Measurements from ENCODE around the gene NFU1.
A peak's percentile ranks its signal among the peaks of the same experiment; 100 is the strongest.

The NFU1 gene

DNA sequence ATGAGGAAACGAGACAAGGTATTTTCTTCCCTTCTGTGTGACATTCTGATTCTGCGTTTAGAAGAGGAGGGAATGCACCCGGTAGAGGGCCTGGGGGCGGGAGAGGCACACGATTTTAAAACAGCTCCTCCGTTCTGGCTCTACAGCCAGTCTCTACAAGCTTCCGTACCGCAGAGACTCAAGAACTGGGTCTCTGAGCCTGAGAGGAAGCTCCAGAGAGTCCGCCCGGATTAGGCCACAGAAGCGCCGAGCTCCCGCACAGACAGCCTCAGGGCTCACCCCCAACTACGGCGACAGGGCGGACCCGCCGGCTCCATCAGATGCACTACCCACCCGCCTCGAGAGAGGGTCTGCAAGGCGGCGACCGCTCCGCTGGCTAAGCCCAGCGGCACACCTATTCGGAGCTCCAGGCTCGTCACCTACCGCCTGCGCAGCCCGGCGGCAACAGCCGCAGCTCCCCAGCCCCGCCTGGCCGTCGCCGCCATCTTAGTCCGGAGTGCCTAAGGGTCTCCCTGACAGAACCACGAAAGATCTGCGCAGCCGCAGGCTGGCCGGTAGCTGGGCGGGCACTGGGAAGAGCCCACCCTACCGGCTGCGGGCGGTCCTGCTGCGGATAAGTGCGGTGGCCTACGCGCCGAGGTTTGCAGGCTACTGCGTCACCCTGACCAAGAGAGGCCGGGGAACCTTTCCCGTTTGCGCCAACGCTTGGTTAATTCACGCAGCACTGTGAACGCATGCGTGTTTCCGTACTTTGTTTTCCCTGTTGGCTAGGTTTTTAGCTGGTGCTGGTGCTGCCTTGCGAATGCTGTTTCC, at the start of gene NFU1:
Gene NFU1 (minus strand): TSS at position 498 of the 813 bp plus-strand sequence. CDS start 13 bp downstream, at position 485.
- DNase-seq, result peak; percentile 84

DNA sequence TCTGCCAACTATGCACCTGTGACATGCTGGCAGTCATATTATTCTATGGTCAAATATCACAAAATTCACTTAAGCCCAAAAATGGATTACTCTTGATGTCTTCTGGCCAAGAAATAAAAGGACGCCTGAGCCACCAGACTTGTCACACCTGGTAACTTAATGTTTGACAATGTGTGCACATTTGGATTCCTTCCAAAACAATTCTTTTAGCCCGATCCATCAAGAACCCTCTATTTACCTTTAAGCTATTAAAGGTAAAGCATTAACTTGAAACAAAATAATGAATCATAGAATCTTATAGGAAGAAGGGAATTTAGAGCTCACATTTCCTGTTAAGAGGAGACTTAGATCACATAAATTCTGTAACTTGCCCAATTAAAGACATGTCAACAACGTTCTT, 46.5 kb upstream of the NFU1 start:
- DNase-seq, result peak; percentile 37

DNA sequence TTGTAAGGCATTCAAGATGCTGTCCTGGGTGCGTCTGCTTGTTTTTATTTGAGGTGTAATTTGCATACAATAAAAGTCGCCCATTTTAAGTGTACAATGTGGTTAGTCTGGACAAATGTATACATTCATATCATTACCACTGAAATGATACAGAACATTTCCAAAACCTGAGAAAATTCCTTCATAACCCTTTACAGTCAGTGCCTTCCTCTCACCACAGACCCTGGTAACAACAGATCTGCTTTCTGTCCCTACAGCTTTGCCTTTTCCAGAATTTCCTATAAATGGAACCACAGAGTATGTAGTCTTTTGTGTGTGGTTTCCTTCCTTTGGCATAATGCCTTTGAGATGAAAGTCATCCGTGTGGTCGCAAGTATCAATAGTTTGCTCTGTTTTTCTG, 45.8 kb upstream of the NFU1 start:
- no peak for DNase-seq

DNA sequence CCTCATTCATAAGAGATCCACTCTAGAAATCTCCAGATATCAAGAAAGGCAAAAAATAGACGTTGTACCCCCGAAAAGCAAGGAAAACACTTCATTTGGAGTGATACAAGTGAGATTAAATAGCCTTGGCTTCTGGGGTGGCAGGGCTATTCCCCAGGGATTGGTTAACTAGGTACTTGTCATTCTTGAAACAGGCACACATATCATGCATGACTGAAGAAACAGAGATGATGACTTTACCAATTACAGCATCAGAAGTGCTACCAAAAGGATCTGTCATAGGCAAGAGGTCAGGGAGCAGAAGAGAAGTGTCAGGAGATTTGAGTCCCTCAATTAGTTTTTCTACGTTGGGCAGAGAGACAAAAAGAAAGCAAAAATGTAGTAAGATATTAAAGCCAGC, 45.2 kb upstream of the NFU1 start:
- no peak for DNase-seq

DNA sequence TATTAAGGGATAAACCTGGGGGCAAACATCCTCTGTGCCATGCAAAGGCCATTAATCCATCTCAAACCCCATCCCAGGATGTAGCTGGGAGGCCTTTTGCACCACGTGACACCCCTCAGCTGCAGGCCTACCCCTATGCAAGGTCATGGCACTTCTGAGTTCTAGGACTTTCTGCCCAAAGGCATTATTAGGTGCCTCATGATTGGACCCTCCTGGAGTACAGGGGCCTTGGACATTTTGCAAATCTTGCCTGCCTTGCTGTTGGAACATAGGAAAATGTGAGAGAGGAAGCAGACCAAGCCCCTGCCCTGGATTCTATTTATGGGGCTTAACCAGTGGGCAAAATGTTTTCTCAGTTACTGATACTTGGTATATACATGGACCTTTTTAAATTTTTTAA, 44.2 kb upstream of the NFU1 start:
- DNase-seq, result no peak

DNA sequence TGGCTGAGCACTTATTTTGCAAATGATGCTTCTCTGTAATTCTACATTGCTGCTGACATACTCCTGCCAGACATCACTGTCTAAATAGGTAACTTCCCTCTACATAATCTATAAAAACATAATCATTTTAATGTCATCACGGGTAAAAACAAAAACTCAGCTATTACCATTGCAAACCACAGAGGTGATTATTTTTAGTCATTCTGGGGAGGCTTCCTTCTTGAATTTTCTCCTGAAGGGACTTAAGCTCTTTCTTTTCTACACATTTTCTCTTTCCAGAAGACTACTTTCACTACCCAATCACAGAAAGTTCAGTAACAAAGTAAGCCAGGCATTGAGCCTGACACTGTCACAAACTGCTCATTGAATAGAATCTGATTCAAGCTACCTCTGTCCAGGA, 40.4 kb upstream of the NFU1 start:
- no peak for DNase-seq

DNA sequence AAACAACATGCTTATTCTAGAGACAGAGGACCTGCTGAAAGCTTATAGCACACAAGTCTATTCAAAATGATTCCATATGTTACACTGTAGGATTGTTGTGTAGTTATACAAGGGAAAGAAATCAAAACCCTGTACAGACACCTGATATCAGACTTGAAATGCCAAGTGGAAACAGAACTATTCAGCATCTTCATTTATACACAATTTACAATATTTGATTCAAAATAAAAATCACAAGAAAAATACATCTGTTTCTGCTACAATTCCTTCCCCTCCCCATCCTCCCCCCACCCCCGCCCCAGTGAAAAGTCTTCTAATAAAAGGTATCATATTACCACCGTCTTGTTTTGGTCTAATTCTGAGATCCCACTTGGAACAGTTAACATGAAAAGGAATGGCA, 37.5 kb upstream of the NFU1 start:
- no peak for DNase-seq

DNA sequence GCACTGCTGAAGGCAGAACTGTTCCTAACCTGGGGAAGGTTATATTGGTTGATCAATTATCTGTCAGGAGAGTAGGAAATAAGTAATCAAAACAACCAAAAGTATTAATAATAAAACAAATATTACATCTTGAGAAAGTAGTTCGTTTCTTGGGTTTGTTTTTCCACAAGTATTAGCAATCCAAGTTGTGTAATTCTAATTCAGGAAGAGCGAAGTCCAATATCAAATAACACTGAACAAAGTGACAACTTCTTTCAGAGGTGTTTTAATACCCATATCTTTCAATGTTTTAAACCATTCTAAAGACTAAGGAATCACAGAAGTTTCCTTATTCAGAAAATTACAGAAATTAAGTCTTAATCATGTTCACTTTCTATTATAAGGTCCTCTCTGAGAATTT, 34.6 kb upstream of the NFU1 start:
- no peak for DNase-seq

DNA sequence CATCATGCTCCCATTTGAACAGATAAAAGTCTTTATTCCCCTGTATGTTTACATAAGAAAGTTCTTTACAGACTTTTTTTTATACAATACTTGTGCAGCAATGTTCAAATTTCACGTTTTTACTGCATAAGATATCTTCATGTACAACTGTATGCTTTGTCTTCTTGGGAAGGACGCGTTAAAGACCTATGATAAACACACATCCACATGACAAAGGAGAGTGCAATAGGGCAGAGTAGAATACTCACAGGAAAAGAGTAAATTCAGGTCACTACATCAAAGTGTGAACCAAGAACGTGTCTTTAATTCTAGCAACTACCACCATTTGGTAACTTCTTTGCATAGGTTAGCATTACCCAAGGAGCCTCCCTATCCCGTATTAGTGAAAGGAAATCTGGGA, 33.7 kb upstream of the NFU1 start:
- DNase-seq, result no peak

DNA sequence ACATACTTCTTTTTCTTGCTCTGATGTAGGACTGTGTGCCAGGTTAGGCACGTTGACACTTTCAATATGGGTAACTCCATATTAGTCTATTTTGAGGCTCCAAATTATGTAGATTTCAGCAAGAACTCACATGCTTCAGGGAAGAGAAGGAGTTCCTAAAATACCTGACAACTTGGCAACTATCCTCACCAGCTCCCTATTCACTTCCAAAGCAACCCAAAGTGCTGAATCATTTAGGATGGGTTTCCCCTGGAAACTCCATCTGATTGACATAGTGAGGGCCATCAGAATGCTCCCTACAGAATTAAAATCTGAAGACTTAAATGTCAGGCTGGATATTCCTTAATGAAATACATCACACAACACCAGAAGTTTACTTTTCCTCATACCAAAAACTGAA, 32.5 kb upstream of the NFU1 start:
- no peak for DNase-seq

DNA sequence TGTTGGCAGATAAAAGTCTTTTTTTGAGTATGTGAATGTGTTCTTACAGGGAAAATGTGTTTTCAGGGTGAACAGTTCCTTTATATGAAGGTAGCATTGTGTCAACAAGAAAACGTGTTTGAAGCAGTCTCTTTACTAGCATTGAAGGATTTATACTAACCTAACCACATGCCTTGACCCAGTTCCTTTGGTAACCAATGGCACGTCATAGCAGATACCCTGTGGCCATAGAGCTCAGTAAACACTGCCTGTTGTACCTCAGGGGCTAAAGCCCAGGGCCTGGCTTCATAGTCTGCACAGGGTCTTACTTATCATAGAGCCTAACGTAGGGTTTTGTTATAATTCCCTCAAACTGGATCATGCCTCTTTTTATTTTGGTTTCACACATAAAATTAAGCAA, 32.1 kb upstream of the NFU1 start:
- DNase-seq, result no peak

DNA sequence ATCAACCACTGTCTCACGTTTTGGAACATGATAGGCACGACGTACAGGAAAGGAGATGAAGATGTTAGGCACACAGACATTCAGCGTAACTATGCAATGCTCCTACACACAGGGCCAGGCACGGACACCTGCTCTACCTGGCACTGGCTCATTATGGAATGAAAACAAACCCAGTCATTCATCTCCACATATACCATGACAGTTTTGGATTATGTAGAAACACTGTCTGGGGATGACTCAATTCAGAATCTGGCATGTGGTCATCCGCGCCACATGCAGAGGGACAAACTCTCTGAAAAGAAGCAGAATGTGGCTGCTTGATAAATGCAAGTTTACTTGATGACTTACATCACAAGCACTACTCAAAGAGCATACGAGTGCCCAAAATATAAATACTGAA, 29.5 kb upstream of the NFU1 start:
- DNase-seq, result no peak

DNA sequence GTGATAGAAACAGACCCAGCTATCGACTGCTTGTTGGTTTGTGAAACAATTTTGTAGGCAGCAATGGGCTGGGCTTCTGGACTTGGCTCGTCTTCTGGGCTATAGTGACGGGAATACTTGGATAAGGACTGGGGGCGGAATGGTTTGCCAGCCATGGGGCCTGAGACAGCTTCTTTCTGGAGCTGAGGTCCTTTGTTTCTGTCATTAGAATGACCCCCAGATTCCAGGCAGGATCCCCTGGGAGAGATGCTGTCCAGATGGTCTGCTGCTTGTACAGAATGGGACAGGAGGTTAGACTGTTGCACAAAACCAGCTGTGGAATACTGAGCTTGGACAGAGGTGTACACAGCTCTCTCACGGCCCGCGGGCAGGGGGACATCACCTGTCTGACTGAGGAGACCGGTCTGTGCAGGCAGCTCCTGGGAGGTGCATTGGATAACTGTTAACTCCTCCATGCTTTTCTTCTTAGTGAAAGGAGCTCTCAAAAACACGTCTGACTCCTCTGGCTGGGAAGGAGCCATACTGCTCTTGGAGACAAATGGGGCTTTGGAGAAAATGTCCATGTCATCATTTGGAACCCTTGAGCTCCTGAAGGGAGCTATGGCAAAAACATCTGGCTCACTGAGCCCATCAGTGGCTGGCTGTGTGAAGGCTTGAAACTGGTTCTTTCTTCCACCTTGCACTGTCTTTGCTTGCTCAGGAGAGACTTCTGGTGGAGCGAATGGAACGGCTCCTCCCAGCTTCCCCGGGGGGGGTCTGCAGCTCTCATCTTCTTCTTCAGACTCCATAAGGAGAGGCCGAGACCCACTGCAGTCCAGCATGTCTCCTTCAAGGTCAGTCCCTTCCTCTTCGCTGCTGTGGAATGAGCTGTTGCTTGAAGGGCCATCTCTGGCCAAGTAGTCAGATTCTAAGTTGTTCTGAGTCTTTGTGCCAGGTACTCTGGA, 28.6 kb upstream of the NFU1 start:
- no peak for DNase-seq

DNA sequence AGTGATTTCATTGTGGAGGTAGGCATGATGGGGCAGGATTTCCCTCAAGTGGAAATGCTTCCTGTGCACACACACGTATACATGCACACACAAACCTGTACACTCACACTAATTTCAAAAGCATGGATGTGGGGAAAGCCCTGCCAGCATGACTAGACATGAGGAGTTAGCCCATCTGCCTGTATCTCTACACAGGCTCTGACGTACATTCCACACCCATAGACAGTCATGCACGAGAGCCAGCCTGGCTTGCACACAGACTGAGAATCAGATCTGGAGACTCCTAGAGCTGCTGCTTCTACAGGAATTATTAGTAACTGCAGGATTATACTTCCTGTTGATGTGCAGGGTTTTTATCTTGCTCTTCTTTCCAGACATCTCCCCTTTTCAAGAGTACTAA, 27.3 kb upstream of the NFU1 start:
- DNase-seq, result no peak

DNA sequence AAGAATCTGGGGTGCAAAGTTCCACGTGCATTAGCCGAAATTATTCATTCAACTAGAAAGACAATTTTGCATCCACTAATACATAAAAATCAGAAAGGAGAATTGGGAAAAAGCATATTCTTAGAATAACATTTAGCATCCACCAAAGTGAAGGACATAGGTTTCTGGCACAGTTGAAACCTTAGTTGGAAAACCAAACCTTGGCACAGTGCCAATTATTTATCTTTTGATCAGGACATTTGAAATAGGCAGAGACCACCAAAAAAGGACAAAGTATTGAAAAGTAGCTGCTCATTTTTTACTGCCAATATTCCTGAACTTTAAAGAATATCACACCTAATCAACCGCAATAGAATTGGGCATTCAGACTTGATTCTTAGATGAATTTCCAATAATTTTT, 25.5 kb upstream of the NFU1 start:
- DNase-seq, result no peak

DNA sequence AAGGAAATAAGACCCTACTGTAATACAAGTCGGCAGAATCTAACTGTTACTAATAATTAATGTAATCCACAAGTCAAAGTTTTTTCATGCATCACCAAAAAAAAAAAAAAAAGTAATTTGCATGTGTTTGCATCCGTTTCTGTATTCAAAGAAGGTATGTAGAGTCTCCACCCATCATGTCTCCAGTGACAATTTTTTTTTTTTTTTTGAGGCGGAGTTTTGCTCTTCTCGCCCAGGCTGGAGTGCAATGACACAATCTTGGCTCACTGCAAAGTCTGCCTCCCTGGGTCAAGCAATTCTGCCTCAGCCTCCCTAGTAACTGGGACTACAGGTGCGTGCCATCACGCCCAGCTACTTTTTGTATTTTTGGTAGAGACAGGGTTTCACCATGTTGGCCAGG, 24.2 kb upstream of the NFU1 start:
- no peak for DNase-seq

DNA sequence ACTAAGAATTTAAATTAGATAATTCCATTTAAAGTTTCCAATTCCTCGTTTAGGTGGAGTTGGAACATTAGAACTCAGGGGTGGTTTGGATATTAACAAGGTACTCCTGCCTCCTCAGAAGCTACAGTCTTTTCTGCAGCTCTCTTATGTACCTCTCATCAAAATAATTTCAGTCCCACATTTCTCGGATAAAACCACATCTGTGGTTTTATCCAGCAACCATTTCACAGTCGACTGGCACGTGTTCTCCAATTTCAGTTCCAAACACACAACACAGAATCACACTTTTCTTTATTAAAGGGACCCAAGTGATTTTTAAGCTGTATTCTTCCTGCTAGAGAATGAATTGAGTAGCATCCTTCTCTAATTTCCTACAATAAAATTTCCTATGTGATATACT, 22.7 kb upstream of the NFU1 start:
- DNase-seq, result no peak

DNA sequence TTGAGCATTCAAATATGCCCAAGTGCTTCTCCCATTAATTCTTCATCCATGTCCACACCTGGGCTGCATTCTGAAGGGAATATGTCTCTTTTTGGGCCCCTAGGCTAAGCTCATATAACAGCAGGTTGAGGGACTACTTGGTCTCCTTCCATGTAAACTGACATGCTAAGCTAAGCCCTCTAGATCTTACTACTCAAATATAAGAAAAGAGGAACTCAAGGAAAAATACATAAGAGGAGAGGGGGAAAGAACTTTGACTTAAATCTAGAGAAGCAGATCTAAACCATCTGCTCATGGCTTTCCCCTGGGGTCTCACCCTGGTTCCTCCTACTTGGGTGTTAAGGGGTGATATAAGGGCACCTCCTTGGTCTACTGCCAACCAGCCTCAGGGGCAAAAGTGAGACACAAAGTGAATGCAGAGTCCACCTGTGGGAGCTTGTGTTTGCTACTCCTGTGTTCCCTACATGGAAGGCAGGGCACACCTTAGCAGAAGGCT, 19.8 kb upstream of the NFU1 start:
- DNase-seq, result no peak

DNA sequence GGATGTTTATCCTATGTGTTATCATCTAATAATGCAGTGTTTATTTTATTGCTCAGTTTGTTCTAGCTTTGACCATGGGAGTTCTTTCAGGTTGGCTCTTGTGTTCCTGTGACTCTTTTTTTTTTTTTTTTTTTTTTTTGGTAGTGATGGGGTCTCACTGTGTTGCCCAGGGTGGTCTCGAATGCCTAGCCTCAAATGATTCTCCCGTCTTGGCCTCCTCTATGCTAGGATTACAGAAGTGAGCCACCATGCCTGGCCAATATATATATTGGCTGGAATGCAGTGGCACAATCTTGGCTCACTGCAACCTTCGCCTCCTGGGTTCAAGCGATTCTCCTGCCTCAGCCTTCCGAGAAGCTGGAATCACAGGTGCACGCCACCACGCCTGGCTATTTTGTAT, 18.9 kb upstream of the NFU1 start:
- DNase-seq, result no peak

DNA sequence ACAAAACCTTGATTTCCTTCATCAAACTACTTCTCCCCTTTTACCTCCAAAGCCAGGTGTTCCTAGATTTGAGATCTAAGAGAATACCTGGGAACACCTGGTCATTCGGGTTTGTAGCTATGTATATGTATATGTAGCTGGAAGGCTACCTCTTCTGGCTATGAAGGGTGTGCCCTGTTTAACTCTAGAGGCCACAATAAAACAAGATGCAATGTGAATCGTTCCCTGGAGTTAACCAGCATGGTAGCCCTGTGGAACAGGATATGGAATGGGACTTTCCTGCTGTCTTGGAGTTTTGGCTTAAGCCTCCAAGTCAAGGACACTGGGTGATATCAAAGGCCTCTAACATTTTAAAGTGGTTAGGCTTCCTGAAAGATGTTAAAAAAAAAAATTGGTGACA, 17.7 kb upstream of the NFU1 start:
- DNase-seq, result no peak

DNA sequence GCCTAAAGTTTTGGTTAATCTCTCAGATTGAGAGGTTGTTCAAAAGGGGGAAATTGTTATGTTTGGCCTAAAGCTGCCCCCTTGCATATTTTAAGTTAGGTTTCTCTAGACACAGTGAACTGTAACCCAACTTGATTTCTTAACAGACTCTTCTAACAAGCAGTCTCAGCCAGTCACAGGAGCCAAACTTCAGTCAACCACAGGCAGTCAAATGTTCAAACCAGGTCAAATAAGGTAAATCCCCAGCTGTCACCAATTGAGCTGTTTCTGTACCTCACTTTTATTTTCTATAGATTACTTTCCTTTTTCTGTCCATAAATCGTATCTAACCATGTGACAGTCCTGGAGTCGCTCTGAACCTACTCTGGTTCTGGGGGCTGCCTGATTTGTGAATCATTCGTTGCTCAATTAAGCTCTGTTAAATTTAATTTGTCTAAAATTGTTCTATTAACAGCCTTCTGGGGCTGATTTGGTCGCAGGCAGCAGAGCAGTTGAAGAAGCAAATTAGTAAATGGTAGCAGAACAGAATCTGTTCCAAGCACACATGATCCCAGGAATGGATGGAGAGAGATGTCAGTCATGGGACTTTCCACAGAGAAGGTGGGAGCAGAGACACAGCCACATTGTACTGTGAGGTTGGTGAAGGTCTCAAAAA, 16.4 kb upstream of the NFU1 start:
- no peak for DNase-seq

DNA sequence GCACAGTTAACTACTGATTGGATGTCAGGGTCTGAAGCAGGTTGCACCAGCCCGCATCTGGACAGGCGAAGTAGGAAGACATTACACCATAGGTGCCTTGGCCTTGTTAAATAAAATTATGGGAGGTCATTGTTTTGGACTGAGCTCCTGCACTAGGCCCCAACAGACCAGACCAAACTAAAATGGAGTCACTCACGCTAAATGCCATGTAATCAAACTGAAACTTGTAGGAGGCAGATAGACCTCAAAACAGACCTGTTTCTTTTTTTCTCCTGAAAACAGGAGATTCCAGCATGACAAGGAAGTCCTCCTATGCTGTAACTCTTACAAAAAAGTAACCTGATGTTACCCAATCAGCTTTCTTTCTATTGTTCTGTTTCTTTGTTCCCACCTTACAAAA, 15.5 kb upstream of the NFU1 start:
- no peak for DNase-seq

DNA sequence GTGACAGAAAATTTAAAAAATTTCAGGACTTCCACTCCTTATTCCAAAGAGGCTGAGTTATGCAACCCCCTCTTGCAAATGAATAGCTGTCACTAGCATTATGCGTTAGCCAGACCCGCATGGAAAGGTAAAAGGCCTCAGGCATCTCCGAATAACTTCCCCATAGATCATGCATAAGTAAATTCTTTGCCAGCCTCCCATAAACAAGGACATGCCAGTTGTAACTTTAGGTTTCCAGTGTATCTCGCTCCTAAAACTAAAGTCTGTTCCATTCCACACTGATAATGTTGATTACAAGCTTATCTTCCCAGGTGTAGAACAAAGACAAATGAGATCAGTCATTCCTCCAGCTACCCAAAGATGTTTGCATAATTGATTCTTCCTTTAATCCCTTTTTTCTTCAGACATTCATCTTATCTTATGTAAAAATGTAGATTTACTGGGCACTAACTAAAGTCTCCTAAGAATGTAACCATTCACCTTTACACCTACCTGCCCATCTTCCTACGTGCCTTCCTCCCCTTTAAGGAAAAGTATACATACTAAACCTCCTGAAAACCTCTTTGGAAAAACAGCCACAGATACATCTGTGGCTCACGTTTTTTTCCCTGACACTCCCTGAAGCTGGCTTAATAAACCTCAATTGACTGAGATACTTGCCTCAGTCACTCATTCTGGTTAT, 13.6 kb upstream of the NFU1 start:
- DNase-seq, result no peak

Data from NCI-H2029 (cell line).